ENCODE data around the gene RAET1G. TPM values are rescaled to one million over a fixed set of nuclear protein-coding genes. Genes with fewer than 3 reads are reported as not detected.

Gene RAET1G
- total RNA-seq, 1 experiment from 2014 or later, result 1.2 TPM

DNA sequence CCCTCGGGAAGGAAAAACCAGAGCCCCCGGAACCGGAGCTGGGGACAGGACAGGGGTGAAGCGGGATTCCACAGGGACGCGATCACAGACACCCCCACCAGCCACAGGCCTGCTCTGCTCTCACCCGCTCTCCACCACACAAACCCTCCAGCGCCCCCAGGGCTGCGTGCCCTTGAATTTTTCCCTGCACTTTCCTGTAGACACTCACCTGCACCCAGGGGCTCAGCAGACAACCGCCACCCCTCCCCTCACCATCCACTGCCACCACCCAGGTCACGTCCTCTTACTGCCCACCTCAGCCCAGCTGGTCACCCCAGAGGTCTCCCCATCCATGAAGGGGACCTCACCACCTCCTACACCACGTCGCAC is 19.5 kb upstream of the RAET1G start:
- no peak overlapping the region for H3K27ac ChIP-seq (ENCODE audit: low read length)
- intact Hi-C loops (cut with micrococcal nuclease; ENCODE audit: unreplicated experiment) (no loop called here), in situ Hi-C loops (cut with HindIII; ENCODE audit: low pct_unique_long_range_greater_than_20kb, low sequenced_read_pairs) (no loop called here)
- H3K27me3 ChIP-seq (ENCODE audit: control insufficient read depth, insufficient read depth, low read length), result peaks cover 7% of the 10 kb centered on the region
- POLR2A ChIA-PET, result no interaction called here
- BruUV-seq (replicated peaks), result no TSS peak
- H3K36me3 ChIP-seq (ENCODE audit: control insufficient read depth, insufficient read depth, low read length), result no peaks in the 10 kb centered on the region
- H3K9me3 ChIP-seq (ENCODE audit: control insufficient read depth, insufficient read depth, low read depth, low read length), result no peaks in the 10 kb centered on the region
- peaks cover 6% of the 10 kb centered on the region; the same call in 1 of the 2 replicates for H3K4me1 ChIP-seq (ENCODE audit: control insufficient read depth, insufficient read depth, low read length)
- DNase-seq (ENCODE audit: low read depth, low spot score), result no peak
- H3K4me3 ChIP-seq (ENCODE audit: low read depth in 2 of 2, low read length in 2 of 2), result peak overlapping the region; percentile 69 to 72
- TF ChIP-seq, protein P1, sequence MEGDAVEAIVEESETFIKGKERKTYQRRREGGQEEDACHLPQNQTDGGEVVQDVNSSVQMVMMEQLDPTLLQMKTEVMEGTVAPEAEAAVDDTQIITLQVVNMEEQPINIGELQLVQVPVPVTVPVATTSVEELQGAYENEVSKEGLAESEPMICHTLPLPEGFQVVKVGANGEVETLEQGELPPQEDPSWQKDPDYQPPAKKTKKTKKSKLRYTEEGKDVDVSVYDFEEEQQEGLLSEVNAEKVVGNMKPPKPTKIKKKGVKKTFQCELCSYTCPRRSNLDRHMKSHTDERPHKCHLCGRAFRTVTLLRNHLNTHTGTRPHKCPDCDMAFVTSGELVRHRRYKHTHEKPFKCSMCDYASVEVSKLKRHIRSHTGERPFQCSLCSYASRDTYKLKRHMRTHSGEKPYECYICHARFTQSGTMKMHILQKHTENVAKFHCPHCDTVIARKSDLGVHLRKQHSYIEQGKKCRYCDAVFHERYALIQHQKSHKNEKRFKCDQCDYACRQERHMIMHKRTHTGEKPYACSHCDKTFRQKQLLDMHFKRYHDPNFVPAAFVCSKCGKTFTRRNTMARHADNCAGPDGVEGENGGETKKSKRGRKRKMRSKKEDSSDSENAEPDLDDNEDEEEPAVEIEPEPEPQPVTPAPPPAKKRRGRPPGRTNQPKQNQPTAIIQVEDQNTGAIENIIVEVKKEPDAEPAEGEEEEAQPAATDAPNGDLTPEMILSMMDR (IDR thresholded peaks at IDR 0.05), result no peak
- TF ChIP-seq, protein P2, sequence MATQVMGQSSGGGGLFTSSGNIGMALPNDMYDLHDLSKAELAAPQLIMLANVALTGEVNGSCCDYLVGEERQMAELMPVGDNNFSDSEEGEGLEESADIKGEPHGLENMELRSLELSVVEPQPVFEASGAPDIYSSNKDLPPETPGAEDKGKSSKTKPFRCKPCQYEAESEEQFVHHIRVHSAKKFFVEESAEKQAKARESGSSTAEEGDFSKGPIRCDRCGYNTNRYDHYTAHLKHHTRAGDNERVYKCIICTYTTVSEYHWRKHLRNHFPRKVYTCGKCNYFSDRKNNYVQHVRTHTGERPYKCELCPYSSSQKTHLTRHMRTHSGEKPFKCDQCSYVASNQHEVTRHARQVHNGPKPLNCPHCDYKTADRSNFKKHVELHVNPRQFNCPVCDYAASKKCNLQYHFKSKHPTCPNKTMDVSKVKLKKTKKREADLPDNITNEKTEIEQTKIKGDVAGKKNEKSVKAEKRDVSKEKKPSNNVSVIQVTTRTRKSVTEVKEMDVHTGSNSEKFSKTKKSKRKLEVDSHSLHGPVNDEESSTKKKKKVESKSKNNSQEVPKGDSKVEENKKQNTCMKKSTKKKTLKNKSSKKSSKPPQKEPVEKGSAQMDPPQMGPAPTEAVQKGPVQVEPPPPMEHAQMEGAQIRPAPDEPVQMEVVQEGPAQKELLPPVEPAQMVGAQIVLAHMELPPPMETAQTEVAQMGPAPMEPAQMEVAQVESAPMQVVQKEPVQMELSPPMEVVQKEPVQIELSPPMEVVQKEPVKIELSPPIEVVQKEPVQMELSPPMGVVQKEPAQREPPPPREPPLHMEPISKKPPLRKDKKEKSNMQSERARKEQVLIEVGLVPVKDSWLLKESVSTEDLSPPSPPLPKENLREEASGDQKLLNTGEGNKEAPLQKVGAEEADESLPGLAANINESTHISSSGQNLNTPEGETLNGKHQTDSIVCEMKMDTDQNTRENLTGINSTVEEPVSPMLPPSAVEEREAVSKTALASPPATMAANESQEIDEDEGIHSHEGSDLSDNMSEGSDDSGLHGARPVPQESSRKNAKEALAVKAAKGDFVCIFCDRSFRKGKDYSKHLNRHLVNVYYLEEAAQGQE (IDR thresholded peaks at IDR 0.05; ENCODE audit: insufficient read depth in 1 of 2, low read depth in 2 of 2, low read length in 1 of 2), result no peak
- TF ChIP-seq POLR2AphosphoS5 (IDR thresholded peaks at IDR 0.05; ENCODE audit: low read depth, low read length) (no peak), TCF7L2 (IDR thresholded peaks at IDR 0.05; ENCODE audit: low read depth, low read length) (no peak), SIN3A (IDR thresholded peaks at IDR 0.05; ENCODE audit: borderline replicate concordance, insufficient read depth, low read depth, low read length) (no peak)
- ATAC-seq, result peak; percentile 13
- CTCF ChIA-PET, result no interaction called here

DNA sequence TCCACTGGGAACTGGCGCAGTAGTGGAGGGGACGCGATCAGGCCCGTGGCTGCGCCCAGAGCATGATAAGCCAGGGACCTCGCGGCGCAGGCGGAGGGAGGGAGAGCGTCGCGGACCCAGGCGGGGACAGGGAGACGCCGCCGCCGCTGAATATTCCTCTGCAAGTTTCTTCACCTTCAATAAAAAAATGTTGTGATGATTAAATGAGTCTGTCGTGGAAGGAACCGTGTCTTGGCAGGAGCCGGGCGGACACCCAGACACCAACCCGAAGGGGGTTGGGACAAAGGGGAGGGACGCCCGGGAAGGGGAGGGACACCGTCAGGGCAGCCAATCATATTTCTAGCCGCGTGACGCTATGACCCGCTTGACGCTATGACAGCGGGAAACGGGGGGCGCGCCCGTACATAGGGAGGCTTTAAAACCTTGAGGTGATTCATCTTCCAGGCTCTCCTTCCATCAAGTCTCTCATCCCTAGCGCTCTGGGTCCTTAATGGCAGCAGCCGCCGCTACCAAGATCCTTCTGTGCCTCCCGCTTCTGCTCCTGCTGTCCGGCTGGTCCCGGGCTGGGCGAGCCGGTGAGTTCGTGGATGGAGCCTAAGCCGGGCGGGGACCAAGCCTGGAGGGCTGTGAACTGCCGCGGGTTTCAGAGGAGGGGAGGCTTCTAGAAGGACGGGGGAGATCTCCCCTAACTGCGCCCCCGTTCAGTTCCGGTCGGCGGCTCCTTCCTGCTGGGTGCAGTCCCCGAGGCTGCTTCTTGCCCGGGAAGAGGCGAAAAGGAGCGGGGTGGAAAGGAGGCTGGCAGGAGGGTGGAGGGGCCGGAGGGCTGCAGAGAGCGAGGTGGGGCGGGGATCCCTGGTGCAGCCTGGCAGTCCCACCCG is 18.9 kb upstream of the RAET1G start, which contains the start of gene ULBP2:
Gene ULBP2 (plus strand): TSS at position 432 of the 878 bp plus-strand sequence. CDS start 59 bp downstream, at position 491.
- ChIA-PET CTCF (interaction anchor here (0.9 kb wide), 1 partner anchor 75 kb away, joined by 3 read pairs; no protein-coding TSS in a partner anchor), POLR2A (no interaction called here)
- Histone ChIP-seq H3K27me3 (ENCODE audit: control insufficient read depth, insufficient read depth, low read length) (peaks cover 12% of the 10 kb centered on the region), H3K9me3 (ENCODE audit: control insufficient read depth, insufficient read depth, low read depth, low read length) (no peaks in the 10 kb centered on the region), H3K4me3 (ENCODE audit: low read depth in 2 of 2, low read length in 2 of 2) (peak within 1 kb of the TSS; percentile 69 to 72), H3K27ac (ENCODE audit: low read length) (peak within 1 kb of the TSS; percentile 39; the same call in 1 of the 2 replicates), H3K36me3 (ENCODE audit: control insufficient read depth, insufficient read depth, low read length) (no peaks in the 10 kb centered on the region), H3K4me1 (ENCODE audit: control insufficient read depth, insufficient read depth, low read length) (peaks cover 6% of the 10 kb centered on the region; the same call in 1 of the 2 replicates)
- ATAC-seq, result peak; percentile 94
- no TSS peak for BruUV-seq (replicated peaks)
- TF ChIP-seq SIN3A (IDR thresholded peaks at IDR 0.05; ENCODE audit: borderline replicate concordance, insufficient read depth, low read depth, low read length), result peak; percentile 64; the same call in 1 of the 2 replicates
- TF ChIP-seq TCF7L2 (IDR thresholded peaks at IDR 0.05; ENCODE audit: low read depth, low read length), result no peak
- in situ Hi-C loops (cut with HindIII; ENCODE audit: low pct_unique_long_range_greater_than_20kb, low sequenced_read_pairs) (no loop called here), intact Hi-C loops (cut with micrococcal nuclease; ENCODE audit: unreplicated experiment) (no loop called here)
- DNase-seq (ENCODE audit: low read depth, low spot score), result no peak

DNA sequence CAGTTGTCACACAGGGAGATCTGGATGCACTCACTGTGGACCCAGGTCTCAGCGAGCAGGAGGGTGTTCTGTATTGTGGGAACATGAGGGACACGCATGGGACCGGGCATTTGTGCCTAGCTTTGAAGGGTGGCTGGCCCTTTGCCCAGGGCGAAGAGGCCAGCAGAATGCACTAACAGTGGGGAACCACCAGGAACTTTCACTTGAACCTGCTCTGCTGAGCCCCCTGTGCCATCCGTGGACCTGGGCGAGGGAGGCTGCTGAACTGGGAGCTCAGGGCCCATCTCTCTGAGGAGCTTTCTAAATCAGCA is 17.7 kb upstream of the RAET1G start:
- no peak for ATAC-seq
- H3K4me3 ChIP-seq (ENCODE audit: low read depth in 2 of 2, low read length in 2 of 2), result no peak overlapping the region
- peaks cover 6% of the 10 kb centered on the region; the same call in 1 of the 2 replicates for H3K4me1 ChIP-seq (ENCODE audit: control insufficient read depth, insufficient read depth, low read length)
- no peak for TF ChIP-seq SIN3A (IDR thresholded peaks at IDR 0.05; ENCODE audit: borderline replicate concordance, insufficient read depth, low read depth, low read length)
- no peak for TF ChIP-seq TCF7L2 (IDR thresholded peaks at IDR 0.05; ENCODE audit: low read depth, low read length)
- TF ChIP-seq, protein P2 (IDR thresholded peaks at IDR 0.05; ENCODE audit: insufficient read depth in 1 of 2, low read depth in 2 of 2, low read length in 1 of 2), result no peak
- TF ChIP-seq POLR2AphosphoS5 (IDR thresholded peaks at IDR 0.05; ENCODE audit: low read depth, low read length), result no peak
- TF ChIP-seq, protein P1 (IDR thresholded peaks at IDR 0.05), result no peak
- no peak overlapping the region for H3K27ac ChIP-seq (ENCODE audit: low read length)
- POLR2A ChIA-PET, result no interaction called here
- DNase-seq (ENCODE audit: low read depth, low spot score), result no peak
- H3K9me3 ChIP-seq (ENCODE audit: control insufficient read depth, insufficient read depth, low read depth, low read length), result no peaks in the 10 kb centered on the region
- in situ Hi-C loops (cut with HindIII; ENCODE audit: low pct_unique_long_range_greater_than_20kb, low sequenced_read_pairs) (no loop called here), intact Hi-C loops (cut with micrococcal nuclease; ENCODE audit: unreplicated experiment) (no loop called here)
- no TSS peak for BruUV-seq (replicated peaks)
- no peaks in the 10 kb centered on the region for H3K36me3 ChIP-seq (ENCODE audit: control insufficient read depth, insufficient read depth, low read length)
- H3K27me3 ChIP-seq (ENCODE audit: control insufficient read depth, insufficient read depth, low read length), result peaks cover 15% of the 10 kb centered on the region
- CTCF ChIA-PET, result interaction anchor here (0.6 to 0.9 kb wide), 2 partner anchors 20 to 76 kb away, joined by 3 read pairs; no protein-coding TSS in a partner anchor

Data from Panc1 (cell line).